GM10248 (cell line): ENCODE results near the gene SETBP1.

Experiments used
- CTCF ChIA-PET: fragments of 300-600 bp; sonication (Branson Sonifier 250); formaldehyde crosslinking; extraction: SDS; loops from one replicate; lab custom pipeline; 2021; ENCODE audit warnings: antibody characterized with exemption; lab: Yijun Ruan, JAX
- POLR2A ChIA-PET: fragments of 350-650 bp; sonication (Branson Sonifier 250); formaldehyde crosslinking; extraction: SDS; loops from one replicate; lab custom pipeline; 2020; ENCODE audit warnings: antibody characterized with exemption; lab: Yijun Ruan, JAX
- DNase-seq: peaks from one replicate; pipeline ENCODE4 v3.0.0; 2012; ENCODE audit errors: extremely low spot score
- TF ChIP-seq, protein P1 (sequence below): IDR thresholded peaks from 2 replicates; pipeline ENCODE4 v1.5.1; 2012; ENCODE audit warnings: mild to moderate bottlenecking, low read depth; ENCODE audit errors: extremely low read depth, missing control alignments, control extremely low read depth

Gene SETBP1

DNA sequence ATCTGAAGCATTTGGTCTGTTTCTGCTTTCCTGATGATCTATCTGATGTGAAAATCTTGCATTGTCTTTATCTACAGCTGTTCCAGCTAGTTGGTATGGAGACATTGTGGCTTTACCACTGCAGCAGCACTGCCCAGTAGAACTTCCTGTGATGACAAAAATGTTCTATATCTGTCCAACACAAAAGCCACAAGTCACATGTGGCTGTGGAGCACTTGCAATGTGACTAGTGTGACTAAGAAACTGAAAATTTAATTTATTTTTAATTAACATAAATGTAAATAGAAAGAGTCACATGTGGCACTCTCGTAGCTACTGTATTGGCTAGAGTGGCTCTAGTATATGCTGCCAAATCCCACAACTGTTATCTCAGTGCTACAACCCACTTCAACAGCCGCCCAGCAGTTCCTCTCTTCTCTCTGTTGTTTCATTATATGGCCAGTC, 425.7 kb downstream of the SETBP1 start:
- peak; percentile 16 for DNase-seq
- CTCF ChIA-PET: interaction anchor here (0.8 to 2.6 kb wide), 4 partner anchors 23 to 279 kb away, joined by 3 to 7 read pairs (median 3); no protein-coding TSS in a partner anchor
- TF ChIP-seq, protein P1, sequence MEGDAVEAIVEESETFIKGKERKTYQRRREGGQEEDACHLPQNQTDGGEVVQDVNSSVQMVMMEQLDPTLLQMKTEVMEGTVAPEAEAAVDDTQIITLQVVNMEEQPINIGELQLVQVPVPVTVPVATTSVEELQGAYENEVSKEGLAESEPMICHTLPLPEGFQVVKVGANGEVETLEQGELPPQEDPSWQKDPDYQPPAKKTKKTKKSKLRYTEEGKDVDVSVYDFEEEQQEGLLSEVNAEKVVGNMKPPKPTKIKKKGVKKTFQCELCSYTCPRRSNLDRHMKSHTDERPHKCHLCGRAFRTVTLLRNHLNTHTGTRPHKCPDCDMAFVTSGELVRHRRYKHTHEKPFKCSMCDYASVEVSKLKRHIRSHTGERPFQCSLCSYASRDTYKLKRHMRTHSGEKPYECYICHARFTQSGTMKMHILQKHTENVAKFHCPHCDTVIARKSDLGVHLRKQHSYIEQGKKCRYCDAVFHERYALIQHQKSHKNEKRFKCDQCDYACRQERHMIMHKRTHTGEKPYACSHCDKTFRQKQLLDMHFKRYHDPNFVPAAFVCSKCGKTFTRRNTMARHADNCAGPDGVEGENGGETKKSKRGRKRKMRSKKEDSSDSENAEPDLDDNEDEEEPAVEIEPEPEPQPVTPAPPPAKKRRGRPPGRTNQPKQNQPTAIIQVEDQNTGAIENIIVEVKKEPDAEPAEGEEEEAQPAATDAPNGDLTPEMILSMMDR: no peak
- POLR2A ChIA-PET: no interaction called here

DNA sequence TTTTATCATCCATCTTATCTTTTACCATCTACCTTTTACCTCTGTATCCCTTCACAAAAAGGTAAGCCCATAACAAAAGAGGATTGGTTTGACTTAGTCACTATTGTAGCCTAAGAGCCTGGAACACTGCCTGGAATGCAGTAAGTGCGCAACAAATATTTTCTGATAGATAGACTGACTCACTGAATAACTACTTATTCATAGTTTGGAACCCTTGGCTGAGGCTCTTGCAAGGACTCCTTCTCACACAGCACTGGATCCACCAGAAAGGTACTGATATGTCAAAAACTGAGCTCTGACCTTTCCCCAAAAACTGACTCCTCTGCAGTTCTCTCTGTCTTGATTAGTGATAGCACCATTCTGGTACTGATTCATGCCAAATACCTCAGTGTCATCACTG, 426.7 kb downstream of the SETBP1 start:
- no peak for DNase-seq
- CTCF ChIA-PET: interaction anchor here (1.0 to 2.6 kb wide), 4 partner anchors 17 to 106 kb away, joined by 3 to 7 read pairs (median 3); no protein-coding TSS in a partner anchor

DNA sequence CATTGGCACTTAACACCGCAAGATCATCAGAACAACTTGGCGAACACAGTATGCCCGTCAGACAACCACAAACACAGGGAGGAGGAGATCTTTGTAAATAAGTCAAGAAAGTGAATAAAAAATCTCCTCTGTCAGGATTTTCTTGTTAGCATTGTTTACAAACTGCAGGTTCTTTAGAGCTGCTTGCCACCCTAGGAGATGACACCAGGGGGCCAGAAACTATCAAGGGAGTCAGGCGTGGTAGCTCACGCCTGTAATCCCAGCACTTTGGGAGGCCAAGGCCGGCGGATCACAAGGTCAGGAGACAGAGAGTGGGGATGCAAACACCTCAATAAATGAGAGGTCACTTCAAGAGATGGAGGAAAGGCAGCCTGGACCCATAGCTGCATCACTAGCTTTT, 428.1 kb downstream of the SETBP1 start:
- CTCF ChIA-PET: interaction anchor here (1.2 to 1.4 kb wide), 2 partner anchors 15 to 104 kb away, joined by 3 to 5 read pairs; no protein-coding TSS in a partner anchor
- TF ChIP-seq, protein P1: no peak
- POLR2A ChIA-PET: no interaction called here
- no peak for DNase-seq

More for the DNA sequence above, 426.7 kb downstream of the SETBP1 start:
- POLR2A ChIA-PET: no interaction called here
- TF ChIP-seq, protein P1: no peak

DNA sequence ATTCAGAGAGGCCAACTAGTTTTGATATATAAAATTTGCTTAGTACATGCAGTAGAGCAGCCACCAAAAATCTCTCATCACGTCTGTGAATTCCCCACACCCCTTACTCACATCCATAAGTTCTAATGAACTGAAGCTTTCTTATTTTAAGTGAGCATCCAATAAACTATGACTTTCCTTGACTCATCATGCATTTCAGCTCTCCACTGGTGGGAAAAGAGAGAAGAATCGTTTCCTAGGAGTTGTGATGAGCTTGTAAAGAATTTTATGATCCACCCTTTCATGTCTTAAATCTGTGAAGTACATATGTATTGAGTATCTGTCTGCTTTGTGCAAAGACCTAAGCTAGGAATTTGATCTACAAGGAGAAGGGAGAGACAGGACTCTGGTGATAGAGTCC, 428.6 kb downstream of the SETBP1 start:
- ChIA-PET POLR2A (no interaction called here), CTCF (interaction anchor here (0.7 to 1.2 kb wide), 2 partner anchors 104 kb away, joined by 3 to 5 read pairs; no protein-coding TSS in a partner anchor)
- no peak for DNase-seq
- TF ChIP-seq, protein P1: no peak

DNA sequence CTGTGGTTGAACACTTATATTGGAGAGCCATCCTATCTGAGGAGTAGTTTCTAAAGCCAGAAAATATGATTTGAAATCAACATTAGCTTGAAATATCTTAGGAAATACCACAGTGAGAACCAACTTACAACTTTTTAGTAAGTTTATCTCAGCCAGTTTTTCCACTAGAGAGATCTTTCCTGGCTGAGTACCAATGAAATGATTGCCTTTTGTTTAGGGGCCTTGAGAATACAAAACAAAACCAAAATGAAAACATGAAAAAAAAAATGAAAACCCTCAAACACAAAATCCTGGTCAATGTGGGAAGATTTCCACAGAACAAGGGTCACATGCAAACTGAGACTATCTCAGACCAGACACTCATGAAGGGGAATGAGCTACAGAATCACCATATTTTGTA, 429.0 kb downstream of the SETBP1 start:
- DNase-seq: no peak
- TF ChIP-seq, protein P1: no peak
- POLR2A ChIA-PET: no interaction called here
- CTCF ChIA-PET: interaction anchor here (0.7 kb wide), 1 partner anchor 103 kb away, joined by 3 read pairs; no protein-coding TSS in a partner anchor

DNA sequence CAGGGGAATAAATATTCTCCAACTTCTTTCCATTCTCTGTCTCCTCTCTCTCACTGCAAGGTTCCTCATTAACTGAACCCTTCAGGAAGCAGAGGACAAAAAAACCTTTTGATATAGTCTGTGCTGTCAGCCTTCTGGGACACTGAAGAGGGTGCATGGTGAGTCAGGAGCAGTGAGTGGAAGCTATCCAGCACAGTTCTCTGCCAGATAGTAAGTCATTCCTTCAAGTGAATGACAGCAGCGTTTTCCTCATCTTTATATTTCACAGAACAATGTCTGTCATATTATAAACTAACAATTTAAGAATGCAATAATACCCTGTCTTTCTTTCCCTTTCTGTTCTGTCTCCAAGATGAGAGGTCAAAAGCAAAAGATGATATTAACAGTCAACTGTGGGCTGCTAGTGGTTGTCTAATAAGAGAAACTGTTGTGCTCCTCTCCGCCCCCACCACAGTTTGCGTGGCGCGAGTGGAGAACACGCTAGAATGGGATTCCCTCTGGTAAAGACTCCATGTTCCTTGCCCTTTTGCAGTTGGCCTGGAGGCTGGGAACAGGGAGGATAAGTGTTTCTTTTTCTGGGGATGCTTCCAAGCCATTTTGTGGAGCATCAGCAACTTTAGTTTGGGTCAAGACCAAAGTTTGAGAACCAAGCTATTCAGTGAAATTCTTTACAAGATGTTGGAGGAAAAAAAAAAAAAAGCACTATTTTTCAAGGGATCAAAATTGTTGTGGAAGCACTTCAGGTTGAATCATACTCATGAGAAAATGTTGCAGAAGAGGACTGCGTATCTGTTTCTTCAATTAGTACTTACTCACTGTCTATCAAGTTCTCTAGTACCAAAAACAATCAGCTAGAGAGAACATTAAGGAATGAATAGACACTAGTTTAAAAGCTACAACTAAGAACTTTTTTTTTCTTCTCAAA, 430.2 kb downstream of the SETBP1 start:
- ChIA-PET POLR2A (no interaction called here), CTCF (interaction anchor here (0.8 to 1.3 kb wide), 2 partner anchors 12 to 93 kb away, joined by 3 to 4 read pairs; no protein-coding TSS in a partner anchor)
- TF ChIP-seq, protein P1: no peak
- DNase-seq: no peak
